Measurements from ENCODE around the gene MARCHF5.
"Not testable (repeated sequence)": the region's sequence is repeated elsewhere in the genome, so short reads cannot be mapped to it uniquely, and the experiment has no call there.

The MARCHF5 gene

GRCh38 chr10:92393173-92393572 is 102.2 kb downstream of the MARCHF5 start:
- DNase-seq: not testable (repeated sequence)

GRCh38 chr10:92395271-92395670 is 104.3 kb downstream of the MARCHF5 start:
- DNase-seq: no peak

- DNase-seq: not testable (repeated sequence)
These were observed 111.3 kb downstream of the MARCHF5 start for GRCh38 chr10:92402234-92402633.

Data from effector CD8-positive, alpha-beta T cell (primary cell).